NCI-H345 treated with DMSO at 0.1 percent for 48 hours (cell line): Measurements from ENCODE around the gene KLHL14.
"Not testable (repeated sequence)": the region's sequence is repeated elsewhere in the genome, so short reads cannot be mapped to it uniquely, and the experiment has no call there.

ENCODE experiments used
- DNase-seq: peaks from one replicate; lab custom pipeline; 2025; ENCODE audit not compliant: unreplicated experiment; lab: John Stamatoyannopoulos, UW

The KLHL14 gene, protein sequence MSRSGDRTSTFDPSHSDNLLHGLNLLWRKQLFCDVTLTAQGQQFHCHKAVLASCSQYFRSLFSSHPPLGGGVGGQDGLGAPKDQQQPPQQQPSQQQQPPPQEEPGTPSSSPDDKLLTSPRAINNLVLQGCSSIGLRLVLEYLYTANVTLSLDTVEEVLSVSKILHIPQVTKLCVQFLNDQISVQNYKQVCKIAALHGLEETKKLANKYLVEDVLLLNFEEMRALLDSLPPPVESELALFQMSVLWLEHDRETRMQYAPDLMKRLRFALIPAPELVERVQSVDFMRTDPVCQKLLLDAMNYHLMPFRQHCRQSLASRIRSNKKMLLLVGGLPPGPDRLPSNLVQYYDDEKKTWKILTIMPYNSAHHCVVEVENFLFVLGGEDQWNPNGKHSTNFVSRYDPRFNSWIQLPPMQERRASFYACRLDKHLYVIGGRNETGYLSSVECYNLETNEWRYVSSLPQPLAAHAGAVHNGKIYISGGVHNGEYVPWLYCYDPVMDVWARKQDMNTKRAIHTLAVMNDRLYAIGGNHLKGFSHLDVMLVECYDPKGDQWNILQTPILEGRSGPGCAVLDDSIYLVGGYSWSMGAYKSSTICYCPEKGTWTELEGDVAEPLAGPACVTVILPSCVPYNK

GRCh38 chr18:32772581-32773381, at the start of gene KLHL14:
KLHL14 (minus strand) TSS chr18:32773023; CDS start chr18:32770591, 2,432 bp downstream.
- peak; percentile 48 for DNase-seq

DNA sequence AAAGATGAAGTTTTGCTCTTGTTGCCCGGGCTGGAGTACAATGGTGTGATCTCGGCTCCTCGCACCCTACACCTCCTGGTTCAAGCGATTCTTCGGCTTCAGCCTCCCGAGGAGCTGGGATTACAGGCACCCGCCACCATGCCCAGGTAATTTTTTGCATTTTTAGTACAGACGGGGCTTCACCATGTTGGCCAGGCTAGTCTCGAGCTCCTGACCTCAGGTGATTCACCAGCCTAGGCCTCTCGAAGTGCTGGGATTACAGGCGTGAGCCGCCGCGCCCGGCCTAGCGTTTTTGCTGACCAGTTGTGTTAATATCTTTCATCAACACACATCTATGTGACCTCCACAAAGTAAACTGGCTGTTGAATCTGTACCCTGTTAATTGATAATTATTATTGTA, 49.4 kb upstream of the KLHL14 start:
- DNase-seq = no peak

- DNase-seq = no peak
These were observed 43.1 kb upstream of the KLHL14 start for GRCh38 chr18:32815881-32816280.

DNA sequence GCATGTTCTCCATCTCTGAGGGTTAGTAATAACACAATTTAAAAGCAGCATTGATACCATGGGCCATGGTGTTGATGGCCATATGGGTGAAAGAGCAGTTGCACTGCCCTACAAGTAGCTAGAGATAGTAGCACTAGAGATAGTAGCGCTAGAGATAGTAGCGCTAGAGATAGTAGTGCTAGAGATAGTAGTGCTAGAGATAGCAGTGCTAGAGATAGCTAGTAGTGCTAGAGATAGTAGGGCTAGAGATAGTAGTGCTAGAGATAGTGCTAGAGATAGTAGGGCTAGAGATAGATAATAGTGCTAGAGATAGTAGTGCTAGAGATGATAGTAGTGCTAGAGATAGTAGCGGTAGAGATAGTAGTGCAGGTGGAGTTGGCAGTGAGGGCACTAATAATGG, 39.5 kb upstream of the KLHL14 start:
- no peak for DNase-seq

DNA sequence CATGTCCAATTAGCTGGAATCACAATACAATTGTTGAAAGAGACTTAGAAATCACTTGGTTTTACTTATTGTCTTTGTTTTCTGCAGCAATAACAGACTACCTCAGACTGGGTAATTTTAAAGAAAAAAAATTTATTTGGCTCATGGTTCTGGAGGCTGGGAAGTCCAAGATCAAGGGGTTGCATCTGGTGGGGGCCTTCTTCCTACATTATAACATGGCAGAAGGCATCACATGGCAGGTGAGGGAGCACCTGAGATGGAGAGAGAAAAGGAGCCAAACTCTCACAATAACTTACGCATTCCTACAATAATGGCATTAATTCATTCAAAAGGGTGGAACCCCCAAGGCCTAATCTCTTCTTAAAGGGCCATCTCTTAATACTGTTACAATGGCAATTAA, 37.5 kb upstream of the KLHL14 start:
- DNase-seq = no peak

GRCh38 chr18:32805354-32805753, 32.5 kb upstream of the KLHL14 start:
- no peak for DNase-seq

- DNase-seq = no peak
These were observed 31.5 kb upstream of the KLHL14 start for GRCh38 chr18:32804134-32804888.

DNA sequence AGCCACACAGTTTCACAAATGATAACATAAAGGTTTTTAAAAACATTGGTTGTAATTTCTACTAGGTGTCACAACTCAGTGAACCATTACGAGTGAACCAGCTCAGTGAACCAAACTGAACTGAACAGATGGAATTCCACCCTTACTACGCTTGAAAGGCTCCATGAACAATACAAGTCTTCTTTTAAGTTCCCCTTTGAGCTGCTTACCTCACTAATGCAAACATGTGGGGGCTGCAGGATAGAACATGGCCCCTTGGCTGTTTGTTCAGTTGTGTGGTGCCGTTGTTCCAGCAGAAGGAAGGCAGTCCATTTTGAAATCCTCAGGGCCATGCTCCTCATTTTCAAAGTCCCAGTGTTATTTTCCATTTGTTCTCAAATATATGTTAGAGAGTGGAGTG, 30.7 kb upstream of the KLHL14 start:
- DNase-seq = no peak

DNA sequence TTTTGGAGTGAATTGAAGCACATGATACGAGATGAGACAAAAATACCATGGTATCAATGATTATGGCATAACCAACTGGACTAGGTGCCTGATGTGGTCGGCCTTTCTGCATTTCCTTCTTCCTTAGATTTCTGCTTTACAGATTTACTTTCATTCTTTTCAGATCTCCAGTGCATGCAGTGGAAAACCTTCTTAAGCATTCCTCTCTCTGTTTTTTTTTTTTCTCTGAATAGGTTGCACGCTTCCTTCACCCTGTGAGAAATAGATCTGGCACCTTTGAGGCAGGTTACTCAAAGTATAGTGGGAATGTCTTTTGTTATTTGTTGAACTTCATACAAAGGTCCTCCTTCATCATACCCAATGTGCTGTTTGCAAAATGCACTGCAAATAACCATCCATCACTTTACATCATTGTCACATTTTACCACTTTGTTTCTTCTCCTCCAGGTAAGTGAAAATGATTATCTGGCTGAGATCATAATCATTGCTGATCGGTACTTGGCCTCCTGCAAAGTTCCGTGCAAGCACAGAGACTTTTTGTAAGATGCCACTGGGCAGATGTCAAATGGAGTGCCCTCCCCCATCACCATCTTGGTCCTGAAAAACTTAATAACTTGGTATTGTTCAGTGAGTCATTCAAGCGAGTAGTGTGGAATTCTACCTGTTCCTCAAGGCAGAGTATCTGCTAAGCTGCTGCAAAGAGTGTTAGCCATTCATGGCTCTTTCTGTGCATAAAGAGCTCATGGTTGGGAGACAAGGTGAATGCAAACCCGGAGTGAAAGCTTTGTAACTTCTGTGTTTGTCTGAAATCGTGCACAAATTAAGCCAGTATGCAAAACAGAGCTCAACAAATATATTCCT, 30.0 kb upstream of the KLHL14 start:
- no peak for DNase-seq

DNA sequence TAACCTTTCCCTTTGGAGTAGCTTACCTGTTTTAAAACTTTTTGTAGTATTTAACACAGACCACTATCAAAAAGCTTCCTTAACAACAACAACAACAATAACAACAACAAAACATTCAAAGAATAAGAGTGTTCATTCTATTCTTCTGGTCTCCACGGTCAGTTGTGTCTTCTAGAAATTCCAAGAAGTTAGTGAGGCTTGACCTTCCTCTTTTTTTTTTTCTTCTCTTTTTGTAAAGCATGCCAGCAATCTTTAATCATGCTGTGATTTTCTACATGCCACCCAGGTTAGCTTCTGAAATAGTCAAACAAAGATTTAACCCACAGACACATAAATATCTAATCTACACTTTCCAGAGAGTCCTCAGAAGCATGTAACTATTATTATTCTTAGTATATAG, 28.4 kb upstream of the KLHL14 start:
- no peak for DNase-seq

DNA sequence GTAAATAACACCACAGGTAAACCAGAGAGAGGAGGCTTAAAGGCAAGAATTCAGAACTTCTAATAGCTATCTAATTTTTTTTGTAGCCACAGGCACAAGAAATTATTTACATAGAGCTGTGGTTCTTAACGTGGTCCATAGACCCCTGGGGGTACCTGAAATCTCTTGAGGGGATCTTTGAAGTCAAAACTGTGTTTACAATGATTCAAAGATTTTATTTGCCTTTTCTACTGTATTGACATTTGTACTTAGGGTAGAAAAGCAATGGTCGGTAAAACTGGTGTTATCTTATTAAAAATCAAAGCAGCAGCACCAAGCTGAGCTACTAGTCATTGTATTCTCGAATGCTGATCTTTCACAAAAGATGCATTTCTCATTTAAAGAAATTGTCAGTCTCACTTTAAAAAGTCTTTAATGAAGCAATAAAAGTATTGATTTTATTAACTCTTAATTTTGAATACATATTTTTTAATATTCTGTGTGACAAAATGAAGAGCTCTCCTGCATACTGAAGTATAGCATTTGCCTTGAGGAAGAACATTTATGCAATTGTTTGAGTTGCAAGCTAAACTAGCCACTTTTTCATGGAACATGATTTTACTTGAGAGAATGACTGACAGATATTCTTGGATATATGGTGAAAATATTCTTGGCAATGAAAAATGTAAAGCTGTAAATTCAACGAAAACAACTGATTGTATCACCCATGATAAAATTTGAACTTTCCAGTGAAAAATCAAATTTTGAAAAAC, 25.6 kb upstream of the KLHL14 start:
- DNase-seq = no peak

- DNase-seq = not testable (repeated sequence)
These were observed 21.8 kb upstream of the KLHL14 start for GRCh38 chr18:32794667-32795066.

- no peak for DNase-seq
These were observed 6.2 kb upstream of the KLHL14 start for GRCh38 chr18:32779010-32779409.

- DNase-seq = no peak
These were observed 4.2 kb upstream of the KLHL14 start for GRCh38 chr18:32777049-32777448.

DNA sequence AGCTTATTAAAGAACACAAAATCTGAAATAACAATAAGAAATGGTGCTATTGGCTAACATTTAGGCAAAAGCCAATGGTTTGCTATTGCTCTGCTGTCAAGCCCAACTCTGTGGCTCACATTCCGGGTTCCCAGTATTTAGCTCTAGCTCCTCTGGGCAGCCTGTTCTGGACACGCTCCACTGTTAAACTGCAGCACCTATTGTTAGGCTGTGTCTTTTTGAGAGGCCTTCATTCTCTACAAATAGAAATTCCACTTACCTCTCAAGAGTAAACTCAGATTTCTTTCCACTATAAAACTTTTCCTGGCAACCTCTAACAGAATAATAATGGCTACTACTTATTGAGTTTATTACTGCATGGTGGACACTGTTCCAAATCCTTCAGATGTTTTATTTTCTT, 3.7 kb upstream of the KLHL14 start:
- peak; percentile 11 for DNase-seq

GRCh38 chr18:32775628-32776027, 2.8 kb upstream of the KLHL14 start:
- DNase-seq = peak; percentile 66

GRCh38 chr18:32773382-32773712, 524 bp upstream of the KLHL14 start:
- no peak for DNase-seq

- peak; percentile 48 for DNase-seq
These were observed 797 bp downstream of the KLHL14 start for GRCh38 chr18:32771871-32772580.

GRCh38 chr18:32771169-32771751, 1.6 kb downstream of the KLHL14 start:
- DNase-seq = peak; percentile 26
